ENCODE data around the gene TBC1D7.
"Not testable (repeated sequence)": the region's sequence is repeated elsewhere in the genome, so short reads cannot be mapped to it uniquely, and the experiment has no call there.

Gene TBC1D7

GRCh38 chr6:13355999-13356785 lies 27.9 kb upstream of the TBC1D7 start:
- DNase-seq = no peak

- DNase-seq = no peak
These were observed 27.0 kb upstream of the TBC1D7 start for GRCh38 chr6:13355043-13355945.

- DNase-seq = no peak
These were observed 26.1 kb upstream of the TBC1D7 start for GRCh38 chr6:13354331-13355042.

GRCh38 chr6:13352165-13352564 lies 23.8 kb upstream of the TBC1D7 start:
- DNase-seq = no peak

- DNase-seq = no peak
These were observed 22.9 kb upstream of the TBC1D7 start for GRCh38 chr6:13351271-13351670.

GRCh38 chr6:13349811-13350506 lies 21.6 kb upstream of the TBC1D7 start:
- no peak for DNase-seq

GRCh38 chr6:13348334-13349113 lies 20.2 kb upstream of the TBC1D7 start:
- no peak for DNase-seq

- DNase-seq = no peak
These were observed 17.9 kb upstream of the TBC1D7 start for GRCh38 chr6:13346245-13346644.

- no peak for DNase-seq
These were observed 14.2 kb upstream of the TBC1D7 start for GRCh38 chr6:13342414-13343019.

- no peak for DNase-seq
These were observed 11.7 kb upstream of the TBC1D7 start for GRCh38 chr6:13339863-13340630.

GRCh38 chr6:13338038-13338437 lies 9.7 kb upstream of the TBC1D7 start:
- no peak for DNase-seq

- DNase-seq = peak; percentile 10
These were observed 8.2 kb upstream of the TBC1D7 start for GRCh38 chr6:13336553-13336952.

- DNase-seq = no peak
These were observed 6.6 kb upstream of the TBC1D7 start for GRCh38 chr6:13334953-13335352.

- no peak for DNase-seq
These were observed 4.0 kb upstream of the TBC1D7 start for GRCh38 chr6:13332349-13332706.

GRCh38 chr6:13331516-13332348 lies 3.4 kb upstream of the TBC1D7 start:
- DNase-seq = no peak

- no peak for DNase-seq
These were observed 492 bp upstream of the TBC1D7 start for GRCh38 chr6:13328875-13329183.

- no peak for DNase-seq
These were observed 654 bp downstream of the TBC1D7 start for GRCh38 chr6:13327691-13328075.

GRCh38 chr6:13326031-13326586 lies 2.2 kb downstream of the TBC1D7 start:
- DNase-seq = not testable (repeated sequence)

- no peak for DNase-seq
These were observed 8.3 kb downstream of the TBC1D7 start for GRCh38 chr6:13319891-13320564.
